ENCODE data around the gene IKZF4.
"Not testable (repeated sequence)": the region's sequence is repeated elsewhere in the genome, so short reads cannot be mapped to it uniquely, and the experiment has no call there.

IKZF4 gene

DNA sequence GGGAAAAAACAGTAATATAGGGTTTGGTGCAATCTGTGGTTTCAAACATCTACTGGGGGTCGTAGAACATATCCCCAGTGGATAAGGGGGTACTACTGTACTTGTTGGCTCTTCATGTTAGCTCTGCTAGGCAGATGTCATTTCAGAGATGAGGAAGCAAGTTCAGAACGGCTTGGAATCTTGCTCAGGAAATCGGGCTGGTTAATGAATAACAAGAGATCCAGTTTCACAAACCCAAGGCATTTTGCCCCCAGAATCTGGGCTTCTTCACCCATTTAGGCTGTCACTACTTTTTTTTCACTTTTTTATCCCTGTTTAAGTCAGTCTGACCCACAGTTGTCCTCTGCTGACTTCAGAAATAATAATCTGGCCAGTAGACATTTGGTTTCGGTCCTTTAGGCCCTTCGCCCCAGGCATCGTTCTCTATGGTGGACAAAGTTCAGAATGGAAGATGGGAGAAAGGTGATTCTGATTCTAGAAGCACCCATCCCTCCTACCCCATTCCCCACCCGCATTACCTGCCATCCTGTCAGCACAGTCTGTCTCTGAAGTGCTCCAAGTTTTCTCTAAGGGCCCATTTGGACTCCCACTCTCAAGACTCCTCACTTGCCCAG lies 19.2 kb upstream of the IKZF4 start:
- no peaks in the 10 kb centered on the region for H3K4me1 ChIP-seq (ENCODE audit: insufficient read depth, low read length, poor library complexity, severe bottlenecking)
- no peak overlapping the region for H3K4me2 ChIP-seq (ENCODE audit: low read depth, low read length, poor library complexity, severe bottlenecking)
- H2AFZ ChIP-seq (ENCODE audit: low read length): no peak overlapping the region
- no peaks in the 10 kb centered on the region for H4K20me1 ChIP-seq (ENCODE audit: insufficient read depth, low read length, poor library complexity, severe bottlenecking)
- H3K9me3 ChIP-seq (ENCODE audit: insufficient read depth, low read depth, low read length): no peaks in the 10 kb centered on the region
- TF ChIP-seq, protein P1, sequence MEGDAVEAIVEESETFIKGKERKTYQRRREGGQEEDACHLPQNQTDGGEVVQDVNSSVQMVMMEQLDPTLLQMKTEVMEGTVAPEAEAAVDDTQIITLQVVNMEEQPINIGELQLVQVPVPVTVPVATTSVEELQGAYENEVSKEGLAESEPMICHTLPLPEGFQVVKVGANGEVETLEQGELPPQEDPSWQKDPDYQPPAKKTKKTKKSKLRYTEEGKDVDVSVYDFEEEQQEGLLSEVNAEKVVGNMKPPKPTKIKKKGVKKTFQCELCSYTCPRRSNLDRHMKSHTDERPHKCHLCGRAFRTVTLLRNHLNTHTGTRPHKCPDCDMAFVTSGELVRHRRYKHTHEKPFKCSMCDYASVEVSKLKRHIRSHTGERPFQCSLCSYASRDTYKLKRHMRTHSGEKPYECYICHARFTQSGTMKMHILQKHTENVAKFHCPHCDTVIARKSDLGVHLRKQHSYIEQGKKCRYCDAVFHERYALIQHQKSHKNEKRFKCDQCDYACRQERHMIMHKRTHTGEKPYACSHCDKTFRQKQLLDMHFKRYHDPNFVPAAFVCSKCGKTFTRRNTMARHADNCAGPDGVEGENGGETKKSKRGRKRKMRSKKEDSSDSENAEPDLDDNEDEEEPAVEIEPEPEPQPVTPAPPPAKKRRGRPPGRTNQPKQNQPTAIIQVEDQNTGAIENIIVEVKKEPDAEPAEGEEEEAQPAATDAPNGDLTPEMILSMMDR (conservative IDR thresholded peaks at IDR 0.05; ENCODE audit: low read length): no peak
- TF ChIP-seq EZH2phosphoT487 (IDR thresholded peaks at IDR 0.05; ENCODE audit: borderline replicate concordance): no peak
- H3K27me3 ChIP-seq (ENCODE audit: insufficient read depth, low read length, poor library complexity, severe bottlenecking): no peaks in the 10 kb centered on the region
- H3K9ac ChIP-seq (ENCODE audit: low read depth, low read length, poor library complexity, severe bottlenecking): no peak overlapping the region
- no peaks in the 10 kb centered on the region for H3K79me2 ChIP-seq (ENCODE audit: insufficient read depth, low read length)
- no peaks in the 10 kb centered on the region for H3F3A ChIP-seq (ENCODE audit: low read depth)
- H3K36me3 ChIP-seq (ENCODE audit: insufficient read depth, low read length): no peaks in the 10 kb centered on the region
- H3K4me3 ChIP-seq (ENCODE audit: low read length, poor library complexity, severe bottlenecking): no peak overlapping the region
- H3K9me2 ChIP-seq (replicated peaks; ENCODE audit: low read depth, low read length): no peaks in the 10 kb centered on the region

- not testable (repeated sequence) for H3K4me2 ChIP-seq (ENCODE audit: low read depth, low read length, poor library complexity, severe bottlenecking); H3K9ac ChIP-seq (ENCODE audit: low read depth, low read length, poor library complexity, severe bottlenecking); H3K9me3 ChIP-seq (ENCODE audit: insufficient read depth, low read depth, low read length); H3K4me3 ChIP-seq (ENCODE audit: low read length, poor library complexity, severe bottlenecking); H3K79me2 ChIP-seq (ENCODE audit: insufficient read depth, low read length); H4K20me1 ChIP-seq (ENCODE audit: insufficient read depth, low read length, poor library complexity, severe bottlenecking); H3K27me3 ChIP-seq (ENCODE audit: insufficient read depth, low read length, poor library complexity, severe bottlenecking); H3K9me2 ChIP-seq (replicated peaks; ENCODE audit: low read depth, low read length); H3K36me3 ChIP-seq (ENCODE audit: insufficient read depth, low read length); H3F3A ChIP-seq (ENCODE audit: low read depth); H2AFZ ChIP-seq (ENCODE audit: low read length); H3K4me1 ChIP-seq (ENCODE audit: insufficient read depth, low read length, poor library complexity, severe bottlenecking)
Observed at GRCh38 chr12:56003376-56003775, 17.5 kb upstream of the IKZF4 start.

DNA sequence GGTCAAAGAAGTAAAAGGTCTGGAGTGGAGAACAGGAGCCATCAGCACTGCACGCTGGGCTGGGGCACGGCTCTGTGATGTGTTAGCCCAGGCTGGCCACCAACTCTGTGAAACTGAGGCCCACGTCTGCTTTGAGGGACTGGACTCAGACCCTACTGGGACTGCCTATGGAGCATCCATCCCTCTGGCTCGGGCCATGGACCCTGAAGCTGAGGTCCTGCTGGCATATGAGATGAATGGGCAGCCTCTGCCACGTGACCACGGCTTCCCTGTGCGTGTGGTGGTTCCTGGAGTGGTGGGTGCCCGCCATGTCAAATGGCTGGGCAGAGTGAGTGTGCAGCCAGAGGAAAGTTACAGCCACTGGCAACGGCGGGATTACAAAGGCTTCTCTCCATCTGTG lies 16.6 kb upstream of the IKZF4 start:
- H2AFZ ChIP-seq (ENCODE audit: low read length): no peak overlapping the region

More for the DNA sequence above, 16.6 kb upstream of the IKZF4 start:
- H4K20me1 ChIP-seq (ENCODE audit: insufficient read depth, low read length, poor library complexity, severe bottlenecking): no peaks in the 10 kb centered on the region
- no peak for TF ChIP-seq EZH2phosphoT487 (IDR thresholded peaks at IDR 0.05; ENCODE audit: borderline replicate concordance)
- TF ChIP-seq, protein P1 (conservative IDR thresholded peaks at IDR 0.05; ENCODE audit: low read length): no peak
- H3K4me1 ChIP-seq (ENCODE audit: insufficient read depth, low read length, poor library complexity, severe bottlenecking): peaks cover 9% of the 10 kb centered on the region
- H3K9ac ChIP-seq (ENCODE audit: low read depth, low read length, poor library complexity, severe bottlenecking): no peak overlapping the region
- H3K79me2 ChIP-seq (ENCODE audit: insufficient read depth, low read length): no peaks in the 10 kb centered on the region
- H3K27me3 ChIP-seq (ENCODE audit: insufficient read depth, low read length, poor library complexity, severe bottlenecking): no peaks in the 10 kb centered on the region
- H3K36me3 ChIP-seq (ENCODE audit: insufficient read depth, low read length): no peaks in the 10 kb centered on the region
- H3F3A ChIP-seq (ENCODE audit: low read depth): no peaks in the 10 kb centered on the region
- no peaks in the 10 kb centered on the region for H3K9me3 ChIP-seq (ENCODE audit: insufficient read depth, low read depth, low read length)
- H3K9me2 ChIP-seq (replicated peaks; ENCODE audit: low read depth, low read length): no peaks in the 10 kb centered on the region
- H3K4me2 ChIP-seq (ENCODE audit: low read depth, low read length, poor library complexity, severe bottlenecking): no peak overlapping the region
- no peak overlapping the region for H3K4me3 ChIP-seq (ENCODE audit: low read length, poor library complexity, severe bottlenecking)

All from Loucy (cell line).